Activated naive CD4-positive, alpha-beta T cell treated with anti-CD3 and anti-CD28 coated beads, Interleukin-2, amount 50 U/mL, for 24 hours (primary cell): ENCODE measurements around the gene CD2AP.
"Not testable (repeated sequence)": the region's sequence is repeated elsewhere in the genome, so short reads cannot be mapped to it uniquely, and the experiment has no call there.

Source experiments
- H3K27ac Mint-ChIP-seq: one replicate; pipeline ENCODE4 v1.8.0; 2021; ENCODE audit warnings: mild to moderate bottlenecking, mixed read lengths
- H3K27me3 Mint-ChIP-seq: one replicate; pipeline ENCODE4 v1.8.0; 2021; ENCODE audit warnings: mixed read lengths
- H3K36me3 Mint-ChIP-seq: one replicate; pipeline ENCODE4 v1.8.0; 2021; ENCODE audit warnings: mixed read lengths
- H3K4me1 Mint-ChIP-seq: one replicate; pipeline ENCODE4 v1.8.0; 2021; ENCODE audit warnings: mixed read lengths
- H3K4me3 Mint-ChIP-seq: one replicate; pipeline ENCODE4 v1.8.0; 2021; ENCODE audit warnings: mild to moderate bottlenecking, mixed read lengths
- H3K9me3 Mint-ChIP-seq: one replicate; pipeline ENCODE4 v1.8.0; 2021; ENCODE audit warnings: mixed read lengths

CD2AP gene, protein sequence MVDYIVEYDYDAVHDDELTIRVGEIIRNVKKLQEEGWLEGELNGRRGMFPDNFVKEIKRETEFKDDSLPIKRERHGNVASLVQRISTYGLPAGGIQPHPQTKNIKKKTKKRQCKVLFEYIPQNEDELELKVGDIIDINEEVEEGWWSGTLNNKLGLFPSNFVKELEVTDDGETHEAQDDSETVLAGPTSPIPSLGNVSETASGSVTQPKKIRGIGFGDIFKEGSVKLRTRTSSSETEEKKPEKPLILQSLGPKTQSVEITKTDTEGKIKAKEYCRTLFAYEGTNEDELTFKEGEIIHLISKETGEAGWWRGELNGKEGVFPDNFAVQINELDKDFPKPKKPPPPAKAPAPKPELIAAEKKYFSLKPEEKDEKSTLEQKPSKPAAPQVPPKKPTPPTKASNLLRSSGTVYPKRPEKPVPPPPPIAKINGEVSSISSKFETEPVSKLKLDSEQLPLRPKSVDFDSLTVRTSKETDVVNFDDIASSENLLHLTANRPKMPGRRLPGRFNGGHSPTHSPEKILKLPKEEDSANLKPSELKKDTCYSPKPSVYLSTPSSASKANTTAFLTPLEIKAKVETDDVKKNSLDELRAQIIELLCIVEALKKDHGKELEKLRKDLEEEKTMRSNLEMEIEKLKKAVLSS

DNA sequence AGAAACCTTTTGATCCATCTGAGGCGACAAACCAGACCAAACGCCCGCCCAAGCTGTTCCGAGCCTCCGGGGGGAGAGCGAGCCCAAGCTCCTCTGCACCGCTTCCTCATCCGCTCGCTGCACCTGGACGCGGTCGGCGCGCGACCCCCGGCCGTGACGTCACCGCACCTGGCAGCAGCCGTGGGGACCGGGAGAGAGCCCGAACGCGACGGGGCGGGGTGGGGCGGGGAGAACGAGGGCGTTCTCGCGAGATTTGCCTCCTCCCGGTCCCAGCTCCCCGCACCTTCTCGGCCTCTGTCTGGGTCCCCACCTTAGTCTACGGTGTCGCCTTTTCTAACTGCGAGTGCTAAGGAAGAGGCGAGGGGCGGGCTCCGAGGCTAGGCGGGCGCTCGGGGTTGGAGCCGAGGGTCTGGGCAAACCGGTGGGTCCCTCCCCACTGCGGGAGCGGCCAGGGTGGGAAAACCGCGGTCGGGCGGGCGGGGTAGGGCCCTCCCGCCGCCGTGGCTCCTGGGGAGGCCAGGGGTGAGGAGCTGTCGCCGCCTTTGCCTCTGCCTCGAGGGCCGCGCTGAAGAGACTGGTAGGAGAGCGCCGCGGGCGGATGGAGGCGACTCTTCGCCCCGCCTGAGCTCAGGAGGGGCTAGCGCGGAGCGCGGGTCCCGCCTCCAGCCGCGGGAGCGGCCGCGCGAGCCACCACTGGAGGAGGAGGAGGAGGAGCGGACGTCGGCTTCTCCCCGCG is at the start of gene CD2AP:
CD2AP (plus strand) TSS at position 293 of the 736 bp plus-strand sequence. CDS start 456 bp downstream, outside the sequence.
- Mint-ChIP-seq H3K27ac (peak within 1 kb of the TSS; percentile 99), H3K4me1 (peaks cover 48% of the 10 kb centered on the region), H3K9me3 (no peaks in the 10 kb centered on the region), H3K4me3 (peak within 1 kb of the TSS; percentile 100), H3K27me3 (no peaks in the 10 kb centered on the region), H3K36me3 (peaks cover 2% of the 10 kb centered on the region)

DNA sequence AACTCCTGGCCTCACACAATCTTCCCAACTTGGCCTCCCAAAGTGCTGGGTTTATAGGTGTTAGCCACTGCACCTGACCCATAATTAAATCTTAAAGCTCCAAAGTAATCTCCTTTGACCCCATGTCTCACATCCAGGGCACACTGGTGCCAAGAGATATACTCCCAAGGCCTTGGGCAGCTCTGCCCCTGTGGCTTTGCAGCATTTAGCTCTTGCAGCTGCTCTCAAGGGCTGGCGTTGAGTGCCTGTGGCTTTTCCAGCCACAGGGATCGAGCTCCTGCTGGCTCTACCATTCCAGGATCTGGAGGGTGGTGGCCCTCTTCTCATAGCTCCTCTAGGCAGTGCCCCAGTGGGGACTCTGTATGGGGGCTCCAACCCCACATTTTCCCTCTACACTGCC is 49.3 kb upstream of the CD2AP start:
- no peak overlapping the region for H3K4me3 Mint-ChIP-seq
- no peaks in the 10 kb centered on the region for H3K4me1 Mint-ChIP-seq

DNA sequence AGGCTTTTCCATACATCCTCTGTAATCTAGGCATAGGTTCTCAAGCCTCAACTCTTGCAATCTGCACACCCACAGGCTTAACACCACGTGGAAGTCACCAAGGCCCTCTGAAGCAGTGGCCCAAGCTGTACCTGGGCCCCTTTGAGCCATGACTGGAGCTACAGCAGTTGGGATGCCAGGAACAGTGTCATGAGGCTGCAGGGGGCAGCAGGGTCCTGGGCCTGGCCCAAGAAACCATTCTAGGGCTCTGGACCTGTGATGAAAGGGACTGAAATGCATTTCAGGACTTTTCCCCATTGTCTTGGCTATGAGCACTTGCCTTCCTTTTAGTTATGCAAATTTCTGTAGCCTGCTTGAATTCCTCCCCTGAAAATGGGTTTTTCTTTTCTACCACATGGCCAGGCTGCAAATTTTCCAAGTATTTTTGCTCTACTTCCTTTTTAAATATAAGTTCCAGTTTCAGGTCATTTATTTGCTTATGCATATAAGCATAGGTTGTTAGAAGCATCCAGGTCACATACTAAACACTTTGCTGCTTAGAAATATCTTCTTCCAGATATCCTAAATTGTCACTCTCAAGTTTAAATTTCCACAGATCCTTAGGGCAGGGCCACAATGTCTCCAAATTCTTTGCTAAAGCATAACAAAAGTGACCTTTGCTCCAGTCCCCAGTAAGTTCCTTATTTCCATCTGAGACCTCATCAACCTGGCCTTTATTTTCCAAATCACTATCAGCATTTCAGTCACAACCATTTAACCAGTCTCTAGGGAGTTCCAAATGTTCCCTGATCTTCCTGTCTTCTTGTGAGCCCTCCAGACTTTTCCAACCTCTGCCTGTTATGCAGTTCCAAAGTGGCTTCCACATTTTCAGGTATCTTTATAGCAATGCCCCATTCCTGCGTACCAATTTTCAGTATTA is 48.6 kb upstream of the CD2AP start:
- Mint-ChIP-seq H3K36me3 (peaks cover 6% of the 10 kb centered on the region), H3K27me3 (peaks cover 2% of the 10 kb centered on the region), H3K4me3 (no peak overlapping the region), H3K4me1 (no peaks in the 10 kb centered on the region), H3K9me3 (peaks cover 13% of the 10 kb centered on the region), H3K27ac (no peak overlapping the region)

More for the DNA sequence above, 49.3 kb upstream of the CD2AP start:
- Mint-ChIP-seq H3K27ac (no peak overlapping the region), H3K9me3 (peaks cover 13% of the 10 kb centered on the region), H3K27me3 (no peaks in the 10 kb centered on the region), H3K36me3 (peaks cover 6% of the 10 kb centered on the region)

DNA sequence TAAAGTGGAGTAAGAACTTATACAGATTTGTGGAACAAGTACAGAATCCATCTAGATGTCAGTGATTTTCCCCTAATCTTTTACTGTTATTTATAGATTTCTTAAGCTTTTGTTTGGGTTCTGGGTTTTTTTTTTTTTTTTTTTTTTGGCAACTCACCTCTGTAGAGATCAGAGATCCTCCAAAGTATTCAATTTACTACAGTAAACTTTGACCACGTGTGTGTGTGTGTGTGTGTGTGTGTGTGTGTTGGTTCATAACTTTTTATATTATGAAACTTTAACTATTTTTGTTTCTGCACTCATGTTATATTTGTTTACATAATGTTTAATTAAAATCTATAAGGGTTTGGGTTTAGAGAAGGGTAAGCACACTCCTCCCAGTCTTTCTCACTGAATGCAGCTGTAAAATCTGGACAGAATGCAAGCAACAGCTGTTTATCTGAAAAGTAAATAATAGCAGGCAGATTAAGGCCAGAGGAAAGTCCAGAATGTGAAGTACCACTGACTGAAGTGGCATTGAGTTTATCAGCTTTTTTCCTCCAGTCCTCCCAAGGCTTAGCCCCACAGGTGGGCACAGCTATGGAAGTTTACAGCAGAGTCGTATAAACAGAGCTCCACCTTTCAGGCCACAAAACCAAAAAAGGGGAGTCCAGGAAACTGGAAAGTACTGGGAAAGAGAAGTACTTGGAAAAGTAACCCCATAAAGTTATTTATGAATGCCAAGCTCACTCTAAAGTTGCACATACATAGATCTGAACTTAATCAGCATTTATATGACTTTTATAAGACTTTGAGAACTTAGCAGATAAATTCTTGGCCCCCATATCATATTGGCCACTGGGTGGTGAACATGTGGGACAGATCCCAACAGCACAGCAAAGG is 43.0 kb upstream of the CD2AP start:
- H3K27ac Mint-ChIP-seq, result no peak overlapping the region
- peaks cover 13% of the 10 kb centered on the region for H3K9me3 Mint-ChIP-seq
- H3K27me3 Mint-ChIP-seq, result peaks cover 2% of the 10 kb centered on the region
- H3K4me3 Mint-ChIP-seq, result no peak overlapping the region
- H3K36me3 Mint-ChIP-seq, result peaks cover 6% of the 10 kb centered on the region
- H3K4me1 Mint-ChIP-seq, result no peaks in the 10 kb centered on the region

DNA sequence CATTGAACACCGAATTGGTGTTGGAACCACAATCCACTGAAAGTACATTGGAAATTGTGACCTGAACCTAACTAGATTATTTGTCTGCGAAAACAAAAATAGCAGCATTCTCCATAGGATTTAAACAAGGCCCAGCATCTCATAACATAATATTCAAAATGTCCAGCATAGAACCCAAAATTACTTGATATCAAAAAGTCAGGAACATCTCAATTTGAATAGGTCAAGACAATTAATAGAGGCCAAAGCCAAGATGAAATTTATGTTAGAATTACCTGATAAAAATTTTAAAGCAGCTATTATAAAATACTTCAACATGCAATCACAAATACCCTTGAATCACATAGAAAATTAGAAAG is 42.4 kb upstream of the CD2AP start:
- Mint-ChIP-seq H3K36me3 (peaks cover 6% of the 10 kb centered on the region), H3K4me1 (no peaks in the 10 kb centered on the region), H3K9me3 (peaks cover 13% of the 10 kb centered on the region), H3K27ac (no peak overlapping the region), H3K4me3 (no peak overlapping the region), H3K27me3 (peaks cover 2% of the 10 kb centered on the region)

DNA sequence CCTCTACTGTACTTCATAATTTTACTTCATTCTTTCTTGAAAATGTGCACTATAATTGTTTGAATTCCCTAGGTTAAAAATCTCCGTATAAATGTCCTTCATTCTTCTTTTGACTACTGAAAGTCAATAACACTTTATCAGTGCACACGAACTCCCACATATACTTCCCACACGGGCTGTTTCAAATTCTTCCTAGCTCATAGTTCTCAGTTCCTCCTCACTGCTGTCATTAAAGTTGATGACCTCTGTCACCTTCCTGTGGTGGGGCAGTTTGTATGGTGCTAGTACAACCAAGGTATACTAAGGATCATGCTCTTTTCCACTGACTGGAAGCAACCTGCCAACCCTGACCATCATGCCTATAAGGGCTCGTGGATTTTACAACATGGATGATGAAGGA is 40.0 kb upstream of the CD2AP start:
- Mint-ChIP-seq H3K9me3 (no peaks in the 10 kb centered on the region), H3K36me3 (no peaks in the 10 kb centered on the region), H3K4me1 (no peaks in the 10 kb centered on the region), H3K4me3 (no peak overlapping the region), H3K27ac (no peak overlapping the region), H3K27me3 (peaks cover 2% of the 10 kb centered on the region)

DNA sequence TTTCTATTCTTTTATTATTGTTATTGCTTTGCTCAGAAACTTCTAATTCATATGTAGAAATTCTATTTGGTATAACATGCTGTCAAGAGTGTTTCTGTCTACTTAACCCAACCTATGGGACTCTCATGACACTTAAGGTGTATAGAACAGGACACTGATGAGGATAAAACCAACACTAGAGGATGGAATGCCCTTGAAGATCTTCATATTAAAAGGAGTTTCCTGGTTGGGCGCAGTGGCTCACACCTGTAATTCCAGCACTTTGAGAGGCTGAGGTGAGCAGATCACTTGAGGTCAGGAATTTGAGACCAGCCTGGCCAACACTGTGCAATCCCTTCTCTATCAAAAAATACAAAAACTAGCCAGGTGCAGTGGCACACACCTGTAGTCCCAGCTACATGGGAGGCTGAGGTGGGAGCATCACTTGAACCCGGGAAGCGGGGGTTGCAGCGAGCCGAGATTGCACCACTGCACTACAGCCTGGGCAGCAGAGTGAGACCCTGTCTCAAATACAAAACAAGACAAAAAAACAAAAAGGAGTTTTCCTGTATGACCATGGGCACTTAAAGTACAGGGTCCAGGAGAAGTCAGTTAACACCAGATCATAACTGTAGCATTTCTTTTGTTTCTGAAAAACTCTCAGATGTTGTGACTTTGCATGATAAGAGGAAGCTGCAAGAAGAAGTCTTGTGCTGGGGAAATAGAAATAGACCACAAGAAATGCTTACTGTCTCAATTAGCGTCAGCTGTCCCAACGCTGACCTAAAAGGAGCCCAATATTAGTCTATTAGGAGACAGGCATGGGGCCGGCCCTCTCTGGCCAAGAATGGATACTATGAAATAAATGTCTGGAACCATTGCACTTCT is 38.9 kb upstream of the CD2AP start:
- H3K27me3 Mint-ChIP-seq, result no peaks in the 10 kb centered on the region
- no peak overlapping the region for H3K27ac Mint-ChIP-seq

DNA sequence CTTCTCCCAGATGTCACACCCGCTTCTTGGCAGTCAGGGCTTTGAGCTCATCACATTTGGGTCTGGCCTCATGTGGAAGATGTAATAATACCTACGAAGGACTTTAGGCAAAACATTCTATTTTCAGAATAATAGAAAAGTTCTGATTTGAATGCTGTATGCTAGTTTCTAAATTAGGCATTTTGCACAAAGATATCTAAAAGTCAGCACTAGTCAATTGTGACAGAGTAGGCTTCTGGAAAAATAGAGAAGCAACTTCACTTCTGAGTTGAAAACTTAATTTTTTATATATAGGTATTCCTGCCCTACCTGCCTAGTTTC is 38.3 kb upstream of the CD2AP start:
- Mint-ChIP-seq H3K27ac (no peak overlapping the region), H3K4me1 (no peaks in the 10 kb centered on the region), H3K27me3 (no peaks in the 10 kb centered on the region), H3K36me3 (no peaks in the 10 kb centered on the region), H3K4me3 (no peak overlapping the region), H3K9me3 (no peaks in the 10 kb centered on the region)

More for the DNA sequence above, 38.9 kb upstream of the CD2AP start:
- Mint-ChIP-seq H3K4me1 (no peaks in the 10 kb centered on the region), H3K36me3 (no peaks in the 10 kb centered on the region), H3K9me3 (no peaks in the 10 kb centered on the region), H3K4me3 (no peak overlapping the region)

DNA sequence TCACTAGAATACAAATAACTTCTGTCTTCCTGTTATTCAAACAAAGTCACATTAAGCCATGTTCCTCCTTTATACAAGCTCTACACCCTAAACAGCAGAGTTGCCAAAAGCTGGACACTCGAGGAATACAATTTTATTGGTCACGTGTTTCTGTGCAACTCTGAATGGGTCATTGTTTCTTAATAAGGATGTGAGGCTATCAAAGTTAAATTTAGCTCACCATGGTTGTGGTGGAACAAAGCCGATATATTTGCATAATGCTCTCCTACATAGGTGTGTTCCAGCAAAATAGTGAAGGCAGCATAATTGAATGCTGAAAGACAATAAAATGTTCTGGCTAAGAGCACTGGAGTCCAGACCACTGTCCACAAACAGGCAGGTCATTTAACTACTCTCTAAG is 36.9 kb upstream of the CD2AP start:
- H3K27ac Mint-ChIP-seq, result no peak overlapping the region
- no peaks in the 10 kb centered on the region for H3K9me3 Mint-ChIP-seq
- H3K27me3 Mint-ChIP-seq, result no peaks in the 10 kb centered on the region

DNA sequence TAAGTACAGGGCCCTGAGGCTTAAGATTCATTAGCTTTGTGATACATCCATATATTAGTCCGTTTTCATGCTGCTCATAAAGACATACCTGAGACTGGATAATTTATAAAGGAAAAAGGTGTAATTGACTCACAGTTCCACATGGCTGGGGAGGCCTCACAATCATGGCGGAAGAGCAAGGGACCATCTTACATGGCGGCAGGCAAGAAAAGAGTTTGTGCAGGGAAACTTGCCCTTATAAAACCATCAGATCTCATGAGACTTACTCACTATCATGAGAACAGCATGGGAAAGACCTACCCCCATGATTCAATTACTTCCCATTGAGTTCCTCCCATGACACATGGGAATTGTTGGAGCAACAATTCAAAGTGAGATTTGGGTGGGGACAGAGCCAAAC is 32.6 kb upstream of the CD2AP start:
- H3K27me3 Mint-ChIP-seq, H3K4me3 Mint-ChIP-seq, H3K36me3 Mint-ChIP-seq, H3K27ac Mint-ChIP-seq, H3K9me3 Mint-ChIP-seq: not testable (repeated sequence)
- peaks cover 13% of the 10 kb centered on the region for H3K4me1 Mint-ChIP-seq

More for the DNA sequence above, 36.9 kb upstream of the CD2AP start:
- Mint-ChIP-seq H3K4me1 (no peaks in the 10 kb centered on the region), H3K4me3 (no peak overlapping the region), H3K36me3 (no peaks in the 10 kb centered on the region)

DNA sequence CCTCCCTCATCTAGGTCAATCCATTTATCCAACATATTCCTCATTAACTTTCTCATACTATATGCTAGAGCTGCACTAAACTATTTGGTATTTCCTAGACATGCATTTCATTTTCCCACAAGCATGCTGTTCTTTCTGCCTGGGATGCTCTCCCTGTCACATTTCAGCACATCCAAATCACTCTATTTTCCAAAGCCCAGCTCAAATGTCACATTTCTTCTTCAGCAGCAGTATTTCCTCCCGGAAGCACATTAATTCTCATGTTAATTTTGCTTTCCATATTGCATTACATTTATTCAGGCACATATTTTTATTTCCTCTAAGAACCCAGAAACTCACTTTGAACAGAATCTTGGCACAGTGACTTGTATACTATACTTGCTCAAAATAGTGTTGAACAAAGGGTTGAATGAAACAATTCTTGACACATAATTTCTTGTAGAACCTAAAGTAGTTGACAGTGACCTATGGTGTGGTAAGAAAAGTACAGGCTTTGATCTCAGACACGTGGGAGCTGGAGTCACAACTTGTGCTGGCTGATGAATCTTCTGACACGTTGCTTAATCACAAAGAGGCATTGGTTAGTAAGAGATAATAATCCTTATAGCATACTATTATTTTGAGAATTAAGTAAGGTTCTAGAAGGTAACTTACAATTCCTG is 30.8 kb upstream of the CD2AP start:
- H3K27ac Mint-ChIP-seq, result no peak overlapping the region
- no peaks in the 10 kb centered on the region for H3K27me3 Mint-ChIP-seq
- peaks cover 13% of the 10 kb centered on the region for H3K4me1 Mint-ChIP-seq
- H3K9me3 Mint-ChIP-seq, result no peaks in the 10 kb centered on the region
- no peak overlapping the region for H3K4me3 Mint-ChIP-seq
- no peaks in the 10 kb centered on the region for H3K36me3 Mint-ChIP-seq

DNA sequence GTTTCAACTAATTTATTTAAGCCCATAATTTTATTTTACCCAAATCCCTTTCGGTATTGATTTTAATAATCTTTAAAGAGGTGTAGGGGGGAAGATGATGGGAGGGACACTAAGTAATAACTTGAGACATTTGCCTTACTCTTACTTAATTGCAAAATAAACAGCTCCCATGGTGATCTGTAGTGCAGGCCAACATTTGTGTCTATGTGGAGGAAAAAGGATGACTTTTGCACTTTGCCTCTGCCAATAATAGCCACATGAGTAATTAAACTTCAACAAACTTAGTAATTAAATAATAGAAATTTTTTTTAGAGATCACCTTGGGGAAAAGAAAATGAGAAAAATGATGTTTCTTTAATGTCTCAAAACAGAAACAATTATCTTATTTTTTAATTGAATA is 29.9 kb upstream of the CD2AP start:
- no peaks in the 10 kb centered on the region for H3K27me3 Mint-ChIP-seq
- no peak overlapping the region for H3K27ac Mint-ChIP-seq

DNA sequence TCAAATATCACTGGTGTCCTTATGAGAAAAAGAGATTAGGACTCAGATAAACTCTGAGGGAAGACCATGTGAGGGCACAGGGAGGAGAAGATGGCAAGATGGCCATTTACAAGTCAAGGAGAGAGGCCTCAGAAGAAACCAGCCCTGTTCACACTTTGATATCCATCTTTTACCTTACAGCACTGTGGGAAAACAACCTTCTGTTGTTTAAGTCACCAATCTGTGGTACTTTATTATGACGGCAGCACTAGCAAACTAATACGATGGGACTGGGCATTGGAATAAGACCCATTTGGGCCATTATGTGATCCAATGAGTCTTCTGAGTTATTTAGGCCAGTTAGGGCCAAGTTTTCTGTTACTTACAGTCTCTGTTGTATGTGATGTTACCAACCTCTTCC is 26.4 kb upstream of the CD2AP start:
- peaks cover 13% of the 10 kb centered on the region for H3K4me1 Mint-ChIP-seq
- no peak overlapping the region for H3K4me3 Mint-ChIP-seq
- H3K36me3 Mint-ChIP-seq, result no peaks in the 10 kb centered on the region
- no peak overlapping the region for H3K27ac Mint-ChIP-seq
- no peaks in the 10 kb centered on the region for H3K27me3 Mint-ChIP-seq
- H3K9me3 Mint-ChIP-seq, result no peaks in the 10 kb centered on the region

More for the DNA sequence above, 29.9 kb upstream of the CD2AP start:
- Mint-ChIP-seq H3K4me1 (peaks cover 13% of the 10 kb centered on the region), H3K4me3 (no peak overlapping the region), H3K36me3 (no peaks in the 10 kb centered on the region), H3K9me3 (no peaks in the 10 kb centered on the region)
